ENCODE results near the gene NUDT8.

NUDT8 gene

GRCh38 chr11:67614730-67615714 is 14.7 kb downstream of the NUDT8 start:
- TF ChIP-seq FOXM1 (IDR thresholded peaks at IDR 0.05; ENCODE audit: borderline replicate concordance, low read depth): no peak
- no peak for TF ChIP-seq MAX (IDR thresholded peaks at IDR 0.05)
- TF ChIP-seq RAD21 (IDR thresholded peaks at IDR 0.05; ENCODE audit: low read depth): peak; percentile 40; the same call in 1 of the 2 replicates
- TF ChIP-seq REST (IDR thresholded peaks at IDR 0.05; ENCODE audit: low read depth): no peak

- TF ChIP-seq TEAD4 (IDR thresholded peaks at IDR 0.05) (no peak), CEBPB (IDR thresholded peaks at IDR 0.05) (no peak), TAF1 (IDR thresholded peaks at IDR 0.05; ENCODE audit: low read depth) (no peak)
Measured at GRCh38 chr11:67613960-67614715, 15.6 kb downstream of the NUDT8 start.

GRCh38 chr11:67613313-67613959 is 16.3 kb downstream of the NUDT8 start:
- no peak for TF ChIP-seq ZBTB7A (IDR thresholded peaks at IDR 0.05; ENCODE audit: low read depth)
- TF ChIP-seq TAF1 (IDR thresholded peaks at IDR 0.05; ENCODE audit: low read depth): no peak
- no peak for TF ChIP-seq RAD21 (IDR thresholded peaks at IDR 0.05; ENCODE audit: low read depth)
- TF ChIP-seq CREB1 (IDR thresholded peaks at IDR 0.05; ENCODE audit: low read depth): no peak

GRCh38 chr11:67612751-67613150 is 17.0 kb downstream of the NUDT8 start:
- TF ChIP-seq USF1 (IDR thresholded peaks at IDR 0.05) (no peak), NFIC (IDR thresholded peaks at IDR 0.05) (no peak), YY1 (IDR thresholded peaks at IDR 0.05; ENCODE audit: low read depth) (no peak), FOXM1 (IDR thresholded peaks at IDR 0.05; ENCODE audit: borderline replicate concordance, low read depth) (no peak), TEAD4 (IDR thresholded peaks at IDR 0.05) (no peak), TAF1 (IDR thresholded peaks at IDR 0.05; ENCODE audit: low read depth) (no peak)

- TF ChIP-seq CEBPB (IDR thresholded peaks at IDR 0.05): no peak
- no peak for TF ChIP-seq CREB1 (IDR thresholded peaks at IDR 0.05; ENCODE audit: low read depth)
Measured at GRCh38 chr11:67611704-67612587, 17.8 kb downstream of the NUDT8 start.

- TF ChIP-seq EP300 (IDR thresholded peaks at IDR 0.05; ENCODE audit: borderline replicate concordance): no peak
- TF ChIP-seq CEBPB (IDR thresholded peaks at IDR 0.05): no peak
- TF ChIP-seq NFIC (IDR thresholded peaks at IDR 0.05): no peak
- TF ChIP-seq TAF1 (IDR thresholded peaks at IDR 0.05; ENCODE audit: low read depth): no peak
- no peak for TF ChIP-seq TEAD4 (IDR thresholded peaks at IDR 0.05)
- TF ChIP-seq ZBTB7A (IDR thresholded peaks at IDR 0.05; ENCODE audit: low read depth): no peak
- no peak for TF ChIP-seq RAD21 (IDR thresholded peaks at IDR 0.05; ENCODE audit: low read depth)
- TF ChIP-seq FOXM1 (IDR thresholded peaks at IDR 0.05; ENCODE audit: borderline replicate concordance, low read depth): no peak
- no peak for TF ChIP-seq REST (IDR thresholded peaks at IDR 0.05; ENCODE audit: low read depth)
- TF ChIP-seq YY1 (IDR thresholded peaks at IDR 0.05; ENCODE audit: low read depth): no peak
- no peak for TF ChIP-seq EGR1 (IDR thresholded peaks at IDR 0.05)
- TF ChIP-seq MAX (IDR thresholded peaks at IDR 0.05): no peak
- TF ChIP-seq USF1 (IDR thresholded peaks at IDR 0.05): no peak
- TF ChIP-seq TCF12 (IDR thresholded peaks at IDR 0.05; ENCODE audit: low read depth): no peak
- no peak for TF ChIP-seq CREB1 (IDR thresholded peaks at IDR 0.05; ENCODE audit: low read depth)
Measured at GRCh38 chr11:67611165-67611564, 18.6 kb downstream of the NUDT8 start.
